ENCODE measurements around the gene DNAJC17.

DNAJC17 gene

GRCh38 chr15:40796041-40796440 lies 11.2 kb downstream of the DNAJC17 start:
- Histone ChIP-seq H3K79me2 (ENCODE audit: insufficient read depth, low read length) (no peaks in the 10 kb centered on the region), H3K9ac (ENCODE audit: low read length) (no peak overlapping the region), H3K4me3 (ENCODE audit: low read depth, low read length, poor library complexity, severe bottlenecking) (no peak overlapping the region), H3K27me3 (ENCODE audit: insufficient read depth, low read length) (no peaks in the 10 kb centered on the region), H4K20me1 (ENCODE audit: insufficient read depth, low read length) (no peaks in the 10 kb centered on the region), H3K9me3 (ENCODE audit: low read length) (no peaks in the 10 kb centered on the region), H3K4me1 (ENCODE audit: insufficient read depth, low read length, severe bottlenecking) (no peaks in the 10 kb centered on the region), H2AFZ (ENCODE audit: low read length) (no peak overlapping the region), H3K36me3 (ENCODE audit: insufficient read depth, low read length) (peaks cover 14% of the 10 kb centered on the region; the same call in 1 of the 2 replicates), H3K4me2 (ENCODE audit: low read length) (no peak overlapping the region), H3K9me2 (ENCODE audit: low read depth, low read length) (no peaks in the 10 kb centered on the region), H3K27ac (ENCODE audit: low read depth, low read length, poor library complexity, severe bottlenecking) (no peak overlapping the region), H3F3A (ENCODE audit: insufficient read depth, low read length) (no peaks in the 10 kb centered on the region)
- TF ChIP-seq EZH2 (IDR thresholded peaks at IDR 0.05; ENCODE audit: borderline replicate concordance, low read length) (no peak), CTCF (IDR thresholded peaks at IDR 0.05; ENCODE audit: low read length) (no peak)

GRCh38 chr15:40793216-40793989 lies 13.9 kb downstream of the DNAJC17 start:
- no peaks in the 10 kb centered on the region for H3K4me1 ChIP-seq (ENCODE audit: insufficient read depth, low read length, severe bottlenecking)
- H3K9me2 ChIP-seq (ENCODE audit: low read depth, low read length) = no peaks in the 10 kb centered on the region
- no peak overlapping the region for H3K4me2 ChIP-seq (ENCODE audit: low read length)
- H3K27ac ChIP-seq (ENCODE audit: low read depth, low read length, poor library complexity, severe bottlenecking) = no peak overlapping the region
- no peaks in the 10 kb centered on the region for H3K9me3 ChIP-seq (ENCODE audit: low read length)
- TF ChIP-seq EZH2 (IDR thresholded peaks at IDR 0.05; ENCODE audit: borderline replicate concordance, low read length) (no peak), CTCF (IDR thresholded peaks at IDR 0.05; ENCODE audit: low read length) (no peak)
- no peak overlapping the region for H3K9ac ChIP-seq (ENCODE audit: low read length)
- no peaks in the 10 kb centered on the region for H4K20me1 ChIP-seq (ENCODE audit: insufficient read depth, low read length)
- no peaks in the 10 kb centered on the region for H3K79me2 ChIP-seq (ENCODE audit: insufficient read depth, low read length)
- no peak overlapping the region for H3K4me3 ChIP-seq (ENCODE audit: low read depth, low read length, poor library complexity, severe bottlenecking)
- H3K36me3 ChIP-seq (ENCODE audit: insufficient read depth, low read length) = peaks cover 14% of the 10 kb centered on the region; the same call in 1 of the 2 replicates
- no peaks in the 10 kb centered on the region for H3K27me3 ChIP-seq (ENCODE audit: insufficient read depth, low read length)
- H3F3A ChIP-seq (ENCODE audit: insufficient read depth, low read length) = no peaks in the 10 kb centered on the region
- H2AFZ ChIP-seq (ENCODE audit: low read length) = no peak overlapping the region

- H3K27me3 ChIP-seq (ENCODE audit: insufficient read depth, low read length) = no peaks in the 10 kb centered on the region
- no peaks in the 10 kb centered on the region for H3K9me3 ChIP-seq (ENCODE audit: low read length)
- TF ChIP-seq EZH2 (IDR thresholded peaks at IDR 0.05; ENCODE audit: borderline replicate concordance, low read length) = no peak
- no peaks in the 10 kb centered on the region for H3F3A ChIP-seq (ENCODE audit: insufficient read depth, low read length)
- no peaks in the 10 kb centered on the region for H4K20me1 ChIP-seq (ENCODE audit: insufficient read depth, low read length)
- peaks cover 7% of the 10 kb centered on the region for H3K4me1 ChIP-seq (ENCODE audit: insufficient read depth, low read length, severe bottlenecking)
- H3K9me2 ChIP-seq (ENCODE audit: low read depth, low read length) = no peaks in the 10 kb centered on the region
- H3K9ac ChIP-seq (ENCODE audit: low read length) = no peak overlapping the region
- no peaks in the 10 kb centered on the region for H3K79me2 ChIP-seq (ENCODE audit: insufficient read depth, low read length)
- peaks cover 11% of the 10 kb centered on the region; the same call in 1 of the 2 replicates for H3K36me3 ChIP-seq (ENCODE audit: insufficient read depth, low read length)
- H3K4me3 ChIP-seq (ENCODE audit: low read depth, low read length, poor library complexity, severe bottlenecking) = no peak overlapping the region
- H3K27ac ChIP-seq (ENCODE audit: low read depth, low read length, poor library complexity, severe bottlenecking) = no peak overlapping the region
- H3K4me2 ChIP-seq (ENCODE audit: low read length) = no peak overlapping the region
- H2AFZ ChIP-seq (ENCODE audit: low read length) = no peak overlapping the region
These were observed 14.9 kb downstream of the DNAJC17 start for GRCh38 chr15:40792394-40792793.

GRCh38 chr15:40790718-40791117 lies 16.6 kb downstream of the DNAJC17 start:
- no peaks in the 10 kb centered on the region for H3K79me2 ChIP-seq (ENCODE audit: insufficient read depth, low read length)
- H3K4me2 ChIP-seq (ENCODE audit: low read length) = no peak overlapping the region
- H3F3A ChIP-seq (ENCODE audit: insufficient read depth, low read length) = no peaks in the 10 kb centered on the region
- H3K4me1 ChIP-seq (ENCODE audit: insufficient read depth, low read length, severe bottlenecking) = peaks cover 11% of the 10 kb centered on the region
- H3K27ac ChIP-seq (ENCODE audit: low read depth, low read length, poor library complexity, severe bottlenecking) = no peak overlapping the region
- H3K27me3 ChIP-seq (ENCODE audit: insufficient read depth, low read length) = no peaks in the 10 kb centered on the region
- H3K36me3 ChIP-seq (ENCODE audit: insufficient read depth, low read length) = peaks cover 11% of the 10 kb centered on the region; the same call in 1 of the 2 replicates
- no peak overlapping the region for H2AFZ ChIP-seq (ENCODE audit: low read length)
- H3K9ac ChIP-seq (ENCODE audit: low read length) = no peak overlapping the region
- no peaks in the 10 kb centered on the region for H4K20me1 ChIP-seq (ENCODE audit: insufficient read depth, low read length)
- TF ChIP-seq EZH2 (IDR thresholded peaks at IDR 0.05; ENCODE audit: borderline replicate concordance, low read length) (no peak), CTCF (IDR thresholded peaks at IDR 0.05; ENCODE audit: low read length) (no peak)
- H3K9me2 ChIP-seq (ENCODE audit: low read depth, low read length) = no peaks in the 10 kb centered on the region
- no peak overlapping the region for H3K4me3 ChIP-seq (ENCODE audit: low read depth, low read length, poor library complexity, severe bottlenecking)
- no peaks in the 10 kb centered on the region for H3K9me3 ChIP-seq (ENCODE audit: low read length)

Measured in OCI-LY1 (cell line).